Activated naive CD4-positive, alpha-beta T cell treated with anti-CD3 and anti-CD28 coated beads, Interleukin-2, amount 50 U/mL, for 72 hours (primary cell): ENCODE measurements around the gene RNF40. TPM values are rescaled to one million over a fixed set of nuclear protein-coding genes. Genes with fewer than 3 reads are reported as not detected.

Experiments
- ATAC-seq, 2 donors: fragments of 150-1000 bp; cut with Tn5 transposase; 2 replicates each; pipeline ENCODE4 v1.10.0; 2021; ENCODE audit warnings: mild to moderate bottlenecking in 2 of 2, moderate library complexity in 2 of 2
- DNase-seq, 2 donors: peaks; one replicate each; pipeline ENCODE4 v3.0.0; 2021 to 2022; ENCODE audit warnings: low spot score in 2 of 2
- H3K27ac Mint-ChIP-seq, 2 donors: one replicate each; pipeline ENCODE4 v1.8.0; 2022; ENCODE audit warnings: mild to moderate bottlenecking in 2 of 2, mixed read lengths in 2 of 2
- H3K36me3 Mint-ChIP-seq, 2 donors: one replicate each; pipeline ENCODE4 v1.8.0; 2022; ENCODE audit warnings: mixed read lengths in 2 of 2
- H3K9me3 Mint-ChIP-seq, 2 donors: one replicate each; pipeline ENCODE4 v1.8.0; 2022; ENCODE audit warnings: mixed read lengths in 2 of 2
- total RNA-seq, 2 donors: library from RNA; stranded (reverse); gene quantifications; one replicate each; pipeline ENCODE4 v1.2.3, GENCODE V29; 2022

RNF40 gene
- 10 to 100 TPM; 68.9 to 74.4 TPM for total RNA-seq

DNA sequence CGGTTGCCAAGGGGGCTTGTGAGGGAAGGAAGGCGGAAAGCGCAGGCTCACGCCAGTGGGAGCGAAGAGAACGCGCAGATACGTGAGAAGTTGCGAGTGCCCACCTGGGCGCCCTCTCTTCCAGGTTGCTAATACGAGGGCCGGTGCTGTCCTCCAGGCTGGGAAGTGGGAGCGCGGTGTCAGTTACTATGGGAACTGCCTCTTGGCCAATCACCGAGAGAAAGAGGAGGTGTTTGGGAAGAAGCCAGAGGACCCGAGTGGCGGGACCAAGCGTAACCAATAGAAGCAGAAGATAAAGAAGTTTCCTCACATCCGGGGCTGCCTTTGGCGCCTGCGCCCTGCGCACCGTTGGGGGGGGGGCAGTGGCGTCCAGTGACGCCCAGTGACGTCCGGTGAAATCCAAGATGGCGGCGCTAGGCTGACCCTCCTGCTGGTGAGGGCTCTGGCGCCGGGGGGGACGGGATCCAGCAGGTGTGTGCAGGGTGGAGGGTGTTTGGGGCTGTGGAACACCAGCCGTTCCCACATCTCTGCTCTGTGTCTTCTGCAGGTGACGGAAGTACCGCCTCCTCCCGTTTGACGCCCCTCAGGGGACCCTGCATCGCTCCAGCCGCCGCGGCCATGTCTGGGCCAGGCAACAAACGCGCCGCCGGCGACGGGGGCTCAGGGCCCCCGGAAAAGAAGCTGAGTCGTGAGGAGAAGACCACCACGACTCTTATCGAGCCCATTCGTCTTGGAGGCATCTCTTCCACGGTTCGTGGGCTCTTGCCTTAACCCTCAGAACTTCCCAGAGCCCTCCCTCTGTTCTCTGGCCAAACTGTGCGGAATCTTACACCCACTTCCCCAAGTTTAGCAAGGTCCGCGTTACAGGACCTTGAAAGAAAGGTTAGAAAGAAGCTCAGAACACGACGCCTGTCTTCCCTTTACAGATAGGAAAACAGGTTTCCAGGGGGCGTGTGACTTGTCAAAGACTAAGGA is at the start of gene RNF40, which contains the start of gene CFAP119:
Gene RNF40, plus strand, starts transcription at position 395 of the 975 bp plus-strand sequence. Its CDS starts 224 bp downstream, at position 619.
Gene CFAP119, minus strand, starts transcription at position 135 of the 975 bp plus-strand sequence. CDS start 314 bp downstream, outside the sequence.
- peak; percentile 93 to 96 for DNase-seq
- Mint-ChIP-seq H3K36me3 (peaks cover 4 to 31% of the 10 kb centered on the region in 2 donors), H3K9me3 (no peaks in the 10 kb centered on the region), H3K27ac (peak within 1 kb of the TSS; percentile 95 to 96)
- peak; percentile 96 to 98 for ATAC-seq

DNA sequence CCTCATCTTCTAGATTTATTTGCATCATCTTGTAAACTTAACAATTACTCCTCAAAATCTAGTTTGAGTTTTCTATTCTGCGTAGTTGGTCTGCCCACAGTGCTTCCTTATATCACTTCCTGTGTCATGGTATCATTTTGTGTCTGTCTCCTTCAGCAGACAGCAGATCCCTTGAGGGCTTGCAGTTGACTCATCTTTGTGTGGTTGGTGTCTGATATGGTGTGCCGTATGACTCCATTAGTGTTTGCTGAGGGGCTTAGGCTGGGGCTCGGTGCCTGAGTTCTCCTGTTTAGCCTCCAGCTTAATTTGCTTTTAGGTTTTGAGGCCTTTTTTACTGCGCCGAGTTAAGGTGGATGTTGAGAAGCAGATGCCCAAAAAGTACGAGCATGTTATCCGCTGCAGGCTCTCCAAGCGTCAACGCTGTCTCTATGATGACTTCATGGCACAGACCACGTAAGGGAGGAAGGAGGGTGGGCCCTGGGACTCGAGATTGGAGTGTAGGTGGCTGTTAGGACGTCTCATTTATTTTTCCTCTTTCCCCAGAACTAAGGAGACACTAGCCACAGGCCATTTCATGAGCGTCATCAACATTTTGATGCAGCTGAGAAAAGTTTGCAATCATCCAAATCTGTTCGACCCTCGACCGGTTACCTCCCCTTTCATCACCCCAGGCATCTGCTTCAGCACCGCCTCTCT is 46.2 kb upstream of the RNF40 start:
- peak in 1 of 2 donors; percentile 49 for DNase-seq
- Mint-ChIP-seq H3K36me3 (peaks cover 48 to 54% of the 10 kb centered on the region in 2 donors), H3K9me3 (no peaks in the 10 kb centered on the region), H3K27ac (peak overlapping the region; percentile 31 to 79)
- peak; percentile 98 to 99 for ATAC-seq

DNA sequence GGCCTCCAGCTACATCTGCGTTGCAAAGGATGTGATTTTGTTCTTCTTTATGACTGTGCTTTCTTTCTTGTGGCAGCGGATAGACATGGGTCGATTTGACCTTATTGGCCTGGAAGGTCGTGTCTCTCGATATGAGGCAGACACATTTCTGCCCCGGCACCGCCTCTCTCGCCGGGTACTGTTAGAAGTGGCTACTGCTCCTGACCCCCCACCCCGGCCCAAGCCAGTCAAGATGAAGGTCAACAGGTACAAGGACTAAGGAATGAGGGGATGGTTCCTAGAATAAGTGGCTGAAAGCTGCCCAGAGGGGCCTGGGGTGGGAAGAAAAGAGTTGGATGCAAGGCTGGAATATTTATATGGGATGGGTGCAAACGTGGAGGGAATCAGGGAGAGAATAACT is 42.0 kb upstream of the RNF40 start:
- DNase-seq (no peak), ATAC-seq (no peak)
- Mint-ChIP-seq H3K9me3 (no peaks in the 10 kb centered on the region), H3K27ac (peak overlapping the region in 1 of 2 donors; percentile 85), H3K36me3 (peaks cover 36 to 42% of the 10 kb centered on the region in 2 donors)

DNA sequence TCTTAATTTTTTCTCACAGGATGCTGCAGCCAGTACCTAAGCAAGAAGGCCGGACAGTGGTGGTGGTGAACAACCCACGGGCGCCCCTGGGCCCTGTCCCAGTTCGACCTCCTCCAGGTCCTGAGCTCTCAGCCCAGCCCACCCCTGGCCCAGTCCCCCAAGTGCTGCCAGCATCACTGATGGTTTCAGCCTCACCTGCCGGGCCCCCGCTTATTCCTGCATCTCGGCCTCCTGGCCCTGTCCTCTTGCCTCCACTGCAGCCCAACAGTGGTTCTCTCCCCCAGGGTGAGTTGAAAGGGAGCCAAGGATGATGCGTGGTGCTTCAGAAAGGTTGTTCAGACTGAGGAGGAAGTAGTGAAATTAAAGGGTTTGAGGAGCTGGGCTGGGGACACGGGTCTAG is 41.4 kb upstream of the RNF40 start:
- DNase-seq (no peak), ATAC-seq (no peak)
- H3K36me3 Mint-ChIP-seq: peaks cover 33 to 41% of the 10 kb centered on the region in 2 donors
- no peaks in the 10 kb centered on the region for H3K9me3 Mint-ChIP-seq
- peak overlapping the region in 1 of 2 donors; percentile 12 for H3K27ac Mint-ChIP-seq

DNA sequence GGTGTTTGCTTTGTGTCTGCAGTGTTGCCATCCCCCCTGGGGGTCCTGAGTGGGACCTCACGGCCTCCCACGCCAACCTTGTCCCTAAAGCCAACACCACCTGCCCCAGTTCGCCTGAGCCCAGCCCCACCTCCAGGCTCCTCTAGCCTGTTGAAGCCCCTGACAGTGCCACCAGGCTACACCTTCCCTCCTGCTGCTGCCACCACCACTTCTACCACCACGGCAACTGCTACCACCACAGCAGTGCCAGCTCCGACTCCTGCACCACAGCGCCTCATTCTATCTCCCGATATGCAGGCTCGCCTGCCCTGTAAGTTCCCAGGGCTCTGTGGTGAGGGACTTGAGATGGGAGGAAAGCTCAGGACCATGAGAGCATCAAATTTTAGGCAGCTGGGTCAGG is 41.0 kb upstream of the RNF40 start:
- Mint-ChIP-seq H3K27ac (peak overlapping the region in 1 of 2 donors; percentile 12), H3K36me3 (peaks cover 28 to 41% of the 10 kb centered on the region in 2 donors), H3K9me3 (no peaks in the 10 kb centered on the region)
- ATAC-seq (no peak), DNase-seq (no peak)

DNA sequence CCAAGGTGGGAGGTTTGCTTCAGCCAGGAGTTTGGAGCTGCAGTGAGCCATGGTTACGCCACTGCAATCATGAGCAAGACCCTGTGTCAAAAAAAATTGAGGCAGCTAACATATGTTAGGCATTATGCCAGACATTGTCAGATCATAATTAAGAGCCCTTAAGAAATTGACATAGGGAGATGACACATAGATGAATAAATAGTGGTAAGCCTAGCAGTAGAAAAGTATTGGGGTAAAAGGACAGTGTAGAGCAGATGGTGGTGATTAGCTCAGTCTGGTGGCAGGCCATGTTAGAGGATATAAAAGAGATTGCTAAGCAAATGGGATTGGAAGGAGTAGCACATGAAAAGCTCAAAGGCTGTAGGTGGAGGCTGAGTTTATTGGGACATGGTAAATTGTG is 40.5 kb upstream of the RNF40 start:
- H3K9me3 Mint-ChIP-seq: no peaks in the 10 kb centered on the region
- peak overlapping the region; percentile 8 to 12 for H3K27ac Mint-ChIP-seq
- DNase-seq (no peak), ATAC-seq (no peak)
- H3K36me3 Mint-ChIP-seq: peaks cover 24 to 39% of the 10 kb centered on the region in 2 donors

DNA sequence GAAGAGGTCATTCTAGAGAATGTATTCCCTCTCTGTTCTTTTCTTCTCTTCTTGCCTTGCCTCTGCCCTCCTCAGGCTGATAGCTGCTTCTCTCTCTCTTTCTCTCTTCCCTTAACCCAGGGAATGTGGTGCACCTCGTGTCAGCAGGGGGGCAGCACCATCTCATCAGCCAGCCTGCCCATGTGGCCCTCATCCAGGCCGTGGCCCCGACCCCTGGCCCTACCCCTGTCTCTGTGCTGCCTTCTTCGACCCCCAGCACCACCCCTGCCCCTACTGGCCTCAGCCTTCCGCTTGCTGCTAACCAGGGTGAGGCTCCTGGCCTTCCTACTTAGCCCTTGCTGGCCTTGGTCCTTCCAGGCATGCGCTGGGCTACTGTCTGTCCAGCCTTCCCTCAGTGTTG is 39.7 kb upstream of the RNF40 start:
- peak overlapping the region; percentile 45 to 83 for H3K27ac Mint-ChIP-seq
- DNase-seq (no peak), ATAC-seq (no peak)
- no peaks in the 10 kb centered on the region for H3K9me3 Mint-ChIP-seq
- peaks cover 17 to 33% of the 10 kb centered on the region in 2 donors for H3K36me3 Mint-ChIP-seq

DNA sequence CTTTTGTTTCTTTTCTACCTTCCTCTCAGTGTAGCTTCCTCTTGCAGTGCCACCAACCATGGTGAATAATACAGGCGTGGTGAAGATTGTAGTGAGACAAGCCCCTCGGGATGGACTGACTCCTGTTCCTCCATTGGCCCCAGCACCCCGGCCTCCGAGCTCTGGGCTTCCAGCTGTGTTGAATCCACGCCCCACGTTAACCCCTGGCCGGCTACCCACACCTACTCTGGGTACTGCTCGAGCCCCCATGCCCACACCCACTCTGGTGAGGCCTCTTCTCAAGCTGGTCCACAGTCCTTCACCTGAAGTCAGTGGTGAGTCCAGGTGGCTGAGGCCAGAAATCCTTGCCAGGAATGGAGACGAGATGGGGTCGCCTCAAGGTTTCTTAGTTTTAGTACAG is 39.2 kb upstream of the RNF40 start:
- no peak for DNase-seq
- no peak for ATAC-seq
- Mint-ChIP-seq H3K36me3 (peaks cover 17 to 35% of the 10 kb centered on the region in 2 donors), H3K27ac (peak overlapping the region in 1 of 2 donors; percentile 83), H3K9me3 (no peaks in the 10 kb centered on the region)

DNA sequence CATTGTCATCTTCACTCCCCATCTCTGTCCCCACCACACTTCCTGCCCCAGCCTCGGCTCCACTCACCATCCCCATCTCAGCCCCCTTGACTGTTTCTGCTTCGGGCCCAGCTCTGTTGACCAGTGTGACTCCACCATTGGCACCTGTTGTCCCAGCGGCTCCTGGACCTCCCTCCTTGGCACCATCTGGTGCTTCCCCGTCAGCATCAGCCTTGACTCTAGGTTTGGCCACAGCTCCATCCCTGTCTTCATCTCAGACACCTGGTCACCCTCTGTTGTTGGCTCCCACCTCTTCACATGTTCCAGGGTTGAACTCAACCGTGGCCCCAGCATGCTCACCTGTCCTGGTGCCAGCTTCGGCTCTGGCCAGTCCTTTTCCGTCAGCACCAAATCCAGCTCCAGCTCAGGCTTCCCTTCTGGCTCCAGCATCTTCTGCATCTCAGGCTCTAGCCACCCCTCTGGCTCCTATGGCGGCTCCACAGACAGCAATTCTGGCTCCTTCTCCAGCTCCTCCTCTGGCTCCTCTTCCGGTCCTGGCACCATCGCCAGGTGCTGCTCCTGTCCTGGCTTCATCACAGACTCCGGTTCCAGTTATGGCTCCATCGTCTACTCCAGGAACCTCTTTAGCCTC is 38.3 kb upstream of the RNF40 start:
- ATAC-seq (no peak), DNase-seq (no peak)
- Mint-ChIP-seq H3K27ac (peak overlapping the region; percentile 16 to 83), H3K36me3 (peaks cover 17 to 39% of the 10 kb centered on the region in 2 donors), H3K9me3 (no peaks in the 10 kb centered on the region)

DNA sequence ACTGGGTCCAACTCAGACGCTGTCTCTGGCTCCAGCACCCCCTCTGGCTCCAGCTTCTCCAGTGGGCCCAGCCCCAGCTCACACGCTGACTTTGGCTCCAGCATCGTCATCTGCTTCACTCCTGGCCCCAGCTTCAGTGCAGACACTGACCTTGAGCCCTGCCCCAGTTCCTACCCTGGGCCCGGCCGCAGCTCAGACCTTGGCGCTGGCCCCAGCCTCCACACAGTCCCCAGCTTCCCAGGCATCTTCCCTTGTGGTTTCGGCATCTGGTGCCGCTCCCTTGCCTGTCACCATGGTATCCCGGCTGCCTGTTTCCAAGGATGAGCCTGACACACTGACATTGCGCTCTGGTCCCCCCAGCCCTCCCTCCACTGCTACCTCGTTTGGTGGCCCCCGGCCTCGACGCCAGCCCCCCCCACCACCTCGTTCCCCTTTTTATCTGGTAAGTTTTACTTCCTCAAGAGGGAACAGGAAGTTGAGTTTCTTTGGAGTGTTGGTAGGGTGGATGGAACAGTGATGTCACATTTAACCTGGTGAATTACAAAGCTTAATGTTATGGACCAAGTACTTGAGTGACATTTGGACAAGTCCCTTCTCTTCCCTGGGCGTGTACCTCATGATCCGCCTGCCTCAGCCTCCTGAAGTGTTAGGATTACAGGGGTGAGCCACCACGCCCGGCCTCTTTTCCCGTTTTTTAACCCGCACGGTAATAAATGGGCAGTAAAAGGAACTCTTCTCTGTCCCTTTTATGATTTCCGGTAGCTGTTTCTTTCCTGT is 37.3 kb upstream of the RNF40 start:
- no peaks in the 10 kb centered on the region for H3K9me3 Mint-ChIP-seq
- no peak for ATAC-seq
- H3K27ac Mint-ChIP-seq: peak overlapping the region; percentile 73 to 83

DNA sequence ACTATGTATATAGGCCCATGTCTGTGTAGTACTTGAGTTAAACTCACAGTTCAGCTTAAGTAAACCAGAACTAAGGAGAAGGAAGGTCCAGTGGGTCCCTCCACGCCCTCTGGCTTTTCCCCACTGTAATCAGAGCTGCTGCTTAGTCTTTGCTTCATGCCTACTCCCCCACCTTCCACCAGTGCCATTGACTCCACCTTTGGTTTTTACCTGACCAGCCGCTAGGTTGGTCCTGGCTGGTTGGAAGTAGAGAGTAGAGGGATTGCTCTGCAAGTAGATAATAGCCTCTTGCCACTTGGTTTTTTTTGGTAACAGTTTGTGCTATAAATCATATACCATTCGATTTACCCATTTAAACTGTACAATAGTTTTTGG is 36.7 kb upstream of the RNF40 start:
- H3K9me3 Mint-ChIP-seq: no peaks in the 10 kb centered on the region
- DNase-seq: no peak
- ATAC-seq: no peak
- peaks cover 17 to 44% of the 10 kb centered on the region in 2 donors for H3K36me3 Mint-ChIP-seq
- peak overlapping the region; percentile 28 to 73 for H3K27ac Mint-ChIP-seq

More for the DNA sequence above, 37.3 kb upstream of the RNF40 start:
- DNase-seq: no peak
- peaks cover 17 to 45% of the 10 kb centered on the region in 2 donors for H3K36me3 Mint-ChIP-seq

DNA sequence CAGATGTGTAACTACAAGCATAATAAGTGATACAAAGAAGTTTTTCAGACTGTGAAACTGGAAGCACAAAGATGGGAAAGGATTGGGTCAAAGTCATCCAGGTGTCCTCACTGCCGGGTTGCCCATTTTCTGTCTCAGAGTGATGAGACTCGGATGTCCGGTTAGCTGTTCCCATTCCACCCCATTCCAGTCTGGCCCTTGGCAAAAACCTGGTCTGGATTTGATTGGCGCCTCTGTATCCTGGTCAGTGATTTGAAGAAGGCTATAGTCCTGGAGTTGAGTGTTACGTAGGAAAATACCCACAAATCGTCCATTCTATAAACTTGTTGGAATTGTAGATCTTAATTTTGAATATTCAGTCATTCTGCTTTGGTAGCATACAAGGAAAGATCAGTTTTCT is 33.8 kb upstream of the RNF40 start:
- DNase-seq: no peak
- no peak for ATAC-seq
- Mint-ChIP-seq H3K36me3 (peaks cover 14 to 40% of the 10 kb centered on the region in 2 donors), H3K9me3 (no peaks in the 10 kb centered on the region), H3K27ac (peak overlapping the region in 1 of 2 donors; percentile 18)

DNA sequence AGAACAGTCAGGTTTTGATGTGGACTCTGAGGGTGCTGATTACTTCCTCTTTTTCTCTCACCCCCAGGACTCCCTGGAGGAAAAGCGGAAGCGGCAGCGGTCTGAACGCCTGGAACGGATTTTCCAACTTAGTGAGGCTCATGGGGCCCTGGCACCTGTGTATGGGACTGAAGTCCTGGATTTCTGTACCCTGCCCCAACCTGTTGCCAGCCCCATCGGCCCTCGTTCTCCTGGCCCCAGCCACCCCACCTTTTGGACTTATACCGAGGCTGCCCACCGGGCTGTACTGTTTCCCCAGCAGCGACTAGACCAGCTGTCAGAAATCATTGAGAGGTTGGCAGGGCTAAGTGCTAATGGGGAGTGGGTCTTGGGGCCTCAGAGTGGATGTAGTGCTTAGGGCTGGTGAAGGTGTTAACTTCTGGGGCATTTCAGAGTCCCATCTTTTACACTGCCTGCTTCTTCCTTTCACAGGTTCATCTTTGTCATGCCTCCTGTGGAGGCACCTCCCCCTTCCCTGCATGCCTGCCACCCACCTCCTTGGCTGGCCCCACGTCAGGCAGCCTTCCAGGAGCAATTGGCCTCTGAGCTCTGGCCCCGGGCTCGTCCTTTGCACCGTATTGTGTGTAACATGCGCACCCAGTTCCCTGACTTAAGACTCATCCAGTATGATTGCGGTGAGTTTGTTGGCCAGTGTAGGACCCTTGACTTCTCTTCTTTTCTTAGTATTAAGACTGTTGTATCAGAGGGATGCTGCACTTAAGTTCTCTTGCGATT is 33.0 kb upstream of the RNF40 start:
- no peak overlapping the region for H3K27ac Mint-ChIP-seq
- peaks cover 11 to 32% of the 10 kb centered on the region in 2 donors for H3K36me3 Mint-ChIP-seq
- no peak for ATAC-seq
- no peaks in the 10 kb centered on the region for H3K9me3 Mint-ChIP-seq
- DNase-seq: no peak

DNA sequence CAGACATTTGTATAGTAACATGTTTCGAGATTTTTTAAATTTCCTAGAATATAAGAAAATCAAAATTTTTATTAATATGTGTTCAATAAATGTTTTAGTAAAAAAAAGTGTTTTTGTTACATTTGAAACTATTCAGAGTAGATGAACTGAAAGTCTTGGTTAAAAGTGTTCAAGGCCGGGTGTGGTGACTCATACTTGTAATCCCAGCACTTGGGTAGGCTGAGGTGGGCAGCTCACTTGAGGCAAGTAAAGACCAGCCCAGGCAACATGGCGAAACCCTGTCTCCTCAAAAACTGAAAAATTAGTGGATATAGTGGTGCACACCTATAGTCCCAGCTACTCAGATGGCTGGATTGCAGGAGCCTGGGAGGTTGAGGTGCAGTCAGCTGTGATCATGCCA is 30.7 kb upstream of the RNF40 start:
- Mint-ChIP-seq H3K27ac (peak overlapping the region; percentile 29 to 35), H3K36me3 (peaks cover 5 to 22% of the 10 kb centered on the region in 2 donors), H3K9me3 (no peaks in the 10 kb centered on the region)
- ATAC-seq (peak; percentile 51 to 61), DNase-seq (no peak)
